ENCODE data around the gene EML5.

Gene EML5

DNA sequence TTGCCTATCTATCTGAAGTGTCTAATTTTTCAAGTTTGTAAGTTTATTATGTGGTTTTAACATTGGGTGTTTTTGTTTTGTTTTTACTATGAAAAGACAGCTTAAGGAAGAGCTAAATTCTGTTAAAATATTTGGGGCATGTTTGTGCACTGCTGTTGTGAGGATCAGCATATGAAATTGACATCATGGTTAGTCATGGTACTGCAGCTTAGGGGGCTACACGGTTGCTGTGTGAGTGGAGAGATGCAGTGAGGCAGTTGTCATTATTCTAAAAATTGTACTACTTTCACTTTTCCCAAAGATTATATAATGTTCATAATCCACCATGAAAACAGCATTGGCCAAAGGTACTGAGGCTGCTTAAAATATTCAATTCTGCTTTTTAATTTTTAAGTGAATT, 180.9 kb downstream of the EML5 start:
- TF ChIP-seq, protein P1, sequence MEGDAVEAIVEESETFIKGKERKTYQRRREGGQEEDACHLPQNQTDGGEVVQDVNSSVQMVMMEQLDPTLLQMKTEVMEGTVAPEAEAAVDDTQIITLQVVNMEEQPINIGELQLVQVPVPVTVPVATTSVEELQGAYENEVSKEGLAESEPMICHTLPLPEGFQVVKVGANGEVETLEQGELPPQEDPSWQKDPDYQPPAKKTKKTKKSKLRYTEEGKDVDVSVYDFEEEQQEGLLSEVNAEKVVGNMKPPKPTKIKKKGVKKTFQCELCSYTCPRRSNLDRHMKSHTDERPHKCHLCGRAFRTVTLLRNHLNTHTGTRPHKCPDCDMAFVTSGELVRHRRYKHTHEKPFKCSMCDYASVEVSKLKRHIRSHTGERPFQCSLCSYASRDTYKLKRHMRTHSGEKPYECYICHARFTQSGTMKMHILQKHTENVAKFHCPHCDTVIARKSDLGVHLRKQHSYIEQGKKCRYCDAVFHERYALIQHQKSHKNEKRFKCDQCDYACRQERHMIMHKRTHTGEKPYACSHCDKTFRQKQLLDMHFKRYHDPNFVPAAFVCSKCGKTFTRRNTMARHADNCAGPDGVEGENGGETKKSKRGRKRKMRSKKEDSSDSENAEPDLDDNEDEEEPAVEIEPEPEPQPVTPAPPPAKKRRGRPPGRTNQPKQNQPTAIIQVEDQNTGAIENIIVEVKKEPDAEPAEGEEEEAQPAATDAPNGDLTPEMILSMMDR (IDR thresholded peaks at IDR 0.05; ENCODE audit: low read depth, low read length) = no peak
- no peak for TF ChIP-seq EZH2phosphoT487 (IDR thresholded peaks at IDR 0.05; ENCODE audit: low read depth)
- 0 out of 2 replicates have a peak, but pooled peaks cover 3% of the 10 kb centered on the region for H4K20me1 ChIP-seq (ENCODE audit: insufficient read depth, low read length)
- no peaks in the 10 kb centered on the region for H3K27me3 ChIP-seq (ENCODE audit: low read depth, low read length)
- no peak overlapping the region for H3K4me2 ChIP-seq (ENCODE audit: low read length)
- H3K9ac ChIP-seq (ENCODE audit: low read length) = no peak overlapping the region
- no peaks in the 10 kb centered on the region for H3K79me2 ChIP-seq (ENCODE audit: low read length)
- no peak overlapping the region for H3K27ac ChIP-seq (ENCODE audit: low read length)
- H3K4me3 ChIP-seq (ENCODE audit: low read length) = no peak overlapping the region
- peaks cover 65% of the 10 kb centered on the region for H3K36me3 ChIP-seq (replicated peaks; ENCODE audit: low read depth, low read length)
- H3K9me3 ChIP-seq (ENCODE audit: insufficient read depth, low read length) = no peaks in the 10 kb centered on the region
- peaks cover 13% of the 10 kb centered on the region for H3K4me1 ChIP-seq (ENCODE audit: low read length)
- H2AFZ ChIP-seq (ENCODE audit: low read depth, low read length) = no peak overlapping the region

DNA sequence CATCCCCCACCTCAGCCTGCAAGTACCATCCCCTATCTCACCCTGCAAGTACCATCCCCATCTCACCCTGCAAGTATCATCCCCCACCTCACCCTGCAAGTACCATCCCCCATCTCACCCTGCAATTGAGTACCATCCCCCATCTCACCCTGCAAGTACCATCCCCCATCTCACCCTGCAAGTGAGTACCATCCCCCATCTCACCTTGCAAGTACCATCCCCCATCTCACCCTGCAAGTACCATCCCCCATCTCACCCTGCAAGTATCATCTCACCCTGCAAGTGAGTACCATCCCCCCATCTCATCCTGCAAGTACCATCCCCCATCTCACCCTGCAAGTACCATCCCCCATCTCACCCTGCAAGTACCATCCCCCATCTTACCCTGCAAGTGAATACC, 184.9 kb downstream of the EML5 start:
- Histone ChIP-seq H3K4me2 (ENCODE audit: low read length) (no peak overlapping the region), H3K36me3 (replicated peaks; ENCODE audit: low read depth, low read length) (peaks cover 59% of the 10 kb centered on the region), H3K9ac (ENCODE audit: low read length) (no peak overlapping the region), H3K27me3 (ENCODE audit: low read depth, low read length) (no peaks in the 10 kb centered on the region), H3K4me3 (ENCODE audit: low read length) (no peak overlapping the region), H3K9me3 (ENCODE audit: insufficient read depth, low read length) (no peaks in the 10 kb centered on the region), H2AFZ (ENCODE audit: low read depth, low read length) (no peak overlapping the region), H3K27ac (ENCODE audit: low read length) (no peak overlapping the region), H3K4me1 (ENCODE audit: low read length) (peaks cover under 1% of the 10 kb centered on the region; the same call in 1 of the 2 replicates), H3K79me2 (ENCODE audit: low read length) (no peaks in the 10 kb centered on the region), H4K20me1 (ENCODE audit: insufficient read depth, low read length) (no peaks in the 10 kb centered on the region)
- TF ChIP-seq, protein P1 (IDR thresholded peaks at IDR 0.05; ENCODE audit: low read depth, low read length) = no peak
- TF ChIP-seq EZH2phosphoT487 (IDR thresholded peaks at IDR 0.05; ENCODE audit: low read depth) = no peak

DNA sequence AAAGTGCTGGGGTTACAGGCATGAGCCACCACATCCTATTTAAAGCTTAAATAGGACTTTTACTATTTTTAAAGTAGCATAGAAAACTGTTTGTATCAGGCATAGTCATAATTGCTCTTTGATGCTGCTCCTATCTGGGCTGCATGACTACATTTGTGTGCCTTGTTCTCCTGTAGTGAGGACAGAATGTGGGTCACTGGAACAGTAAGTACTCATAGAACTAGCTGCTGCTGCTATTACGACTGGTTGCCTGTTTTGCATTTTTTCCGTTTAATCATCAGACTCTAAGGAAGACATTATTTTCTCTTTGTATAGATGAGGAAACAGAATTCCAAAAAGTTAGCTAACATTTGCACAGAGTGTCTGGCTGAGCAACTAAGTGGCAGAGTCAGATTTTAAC, 187.2 kb downstream of the EML5 start:
- Histone ChIP-seq H3K27me3 (ENCODE audit: low read depth, low read length) (no peaks in the 10 kb centered on the region), H3K36me3 (replicated peaks; ENCODE audit: low read depth, low read length) (peaks cover 63% of the 10 kb centered on the region)

DNA sequence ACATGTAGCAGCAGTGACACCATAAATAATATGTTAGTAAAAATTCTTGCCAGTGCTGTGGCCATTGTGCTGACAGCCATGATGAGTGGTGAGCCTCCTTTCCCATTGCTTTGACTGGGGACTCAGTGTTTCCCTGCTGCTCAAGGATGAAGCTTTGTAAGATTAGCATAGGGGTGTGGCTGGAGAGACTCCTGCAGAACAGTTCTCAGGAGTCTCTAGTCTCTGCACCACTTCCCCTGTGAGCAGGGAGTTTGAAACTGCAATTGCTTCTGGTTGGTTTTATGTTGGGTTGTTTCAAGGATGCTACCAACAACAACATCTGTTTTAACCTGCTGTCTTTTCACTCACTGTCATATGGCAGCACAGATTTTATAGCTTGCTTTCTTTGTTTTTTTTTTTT, 188.5 kb downstream of the EML5 start:
- Histone ChIP-seq H3K79me2 (ENCODE audit: low read length) (peaks cover 3% of the 10 kb centered on the region; the same call in 1 of the 2 replicates), H3K36me3 (replicated peaks; ENCODE audit: low read depth, low read length) (peaks cover 52% of the 10 kb centered on the region), H3K9me3 (ENCODE audit: insufficient read depth, low read length) (no peaks in the 10 kb centered on the region), H3K4me1 (ENCODE audit: low read length) (peaks cover 19% of the 10 kb centered on the region), H3K4me2 (ENCODE audit: low read length) (no peak overlapping the region), H3K9ac (ENCODE audit: low read length) (no peak overlapping the region), H2AFZ (ENCODE audit: low read depth, low read length) (no peak overlapping the region), H3K4me3 (ENCODE audit: low read length) (no peak overlapping the region), H4K20me1 (ENCODE audit: insufficient read depth, low read length) (no peaks in the 10 kb centered on the region), H3K27ac (ENCODE audit: low read length) (no peak overlapping the region), H3K27me3 (ENCODE audit: low read depth, low read length) (no peaks in the 10 kb centered on the region)
- no peak for TF ChIP-seq EZH2phosphoT487 (IDR thresholded peaks at IDR 0.05; ENCODE audit: low read depth)
- TF ChIP-seq, protein P1 (IDR thresholded peaks at IDR 0.05; ENCODE audit: low read depth, low read length) = no peak

More for the DNA sequence above, 187.2 kb downstream of the EML5 start:
- Histone ChIP-seq H3K4me3 (ENCODE audit: low read length) (no peak overlapping the region), H2AFZ (ENCODE audit: low read depth, low read length) (no peak overlapping the region), H4K20me1 (ENCODE audit: insufficient read depth, low read length) (no peaks in the 10 kb centered on the region), H3K27ac (ENCODE audit: low read length) (no peak overlapping the region), H3K9me3 (ENCODE audit: insufficient read depth, low read length) (no peaks in the 10 kb centered on the region), H3K9ac (ENCODE audit: low read length) (no peak overlapping the region), H3K79me2 (ENCODE audit: low read length) (peaks cover 3% of the 10 kb centered on the region; the same call in 1 of the 2 replicates), H3K4me2 (ENCODE audit: low read length) (no peak overlapping the region), H3K4me1 (ENCODE audit: low read length) (peaks cover 7% of the 10 kb centered on the region)
- TF ChIP-seq, protein P1 (IDR thresholded peaks at IDR 0.05; ENCODE audit: low read depth, low read length) = no peak
- TF ChIP-seq EZH2phosphoT487 (IDR thresholded peaks at IDR 0.05; ENCODE audit: low read depth) = no peak

Measured in OCI-LY3 (cell line).